Ammon's horn (tissue), 1 donor: Measurements from ENCODE around the gene INKA2.
A peak's percentile ranks its signal among the peaks of the same experiment; 100 is the strongest.

ENCODE experiments used
- DNase-seq: peaks from one replicate; pipeline ENCODE4 v3.0.0-alpha.2; 2016; ENCODE audit warnings: low spot score

The INKA2 gene

GRCh38 chr1:111739194-111739924, at the start of gene INKA2:
TSS of gene INKA2 (minus strand) at chr1:111739395. CDS start at chr1:111739242, 153 bp downstream.
- peak; percentile 89 for DNase-seq

- no peak for DNase-seq
These were observed 47.5 kb upstream of the INKA2 start for GRCh38 chr1:111786669-111787207.

DNA sequence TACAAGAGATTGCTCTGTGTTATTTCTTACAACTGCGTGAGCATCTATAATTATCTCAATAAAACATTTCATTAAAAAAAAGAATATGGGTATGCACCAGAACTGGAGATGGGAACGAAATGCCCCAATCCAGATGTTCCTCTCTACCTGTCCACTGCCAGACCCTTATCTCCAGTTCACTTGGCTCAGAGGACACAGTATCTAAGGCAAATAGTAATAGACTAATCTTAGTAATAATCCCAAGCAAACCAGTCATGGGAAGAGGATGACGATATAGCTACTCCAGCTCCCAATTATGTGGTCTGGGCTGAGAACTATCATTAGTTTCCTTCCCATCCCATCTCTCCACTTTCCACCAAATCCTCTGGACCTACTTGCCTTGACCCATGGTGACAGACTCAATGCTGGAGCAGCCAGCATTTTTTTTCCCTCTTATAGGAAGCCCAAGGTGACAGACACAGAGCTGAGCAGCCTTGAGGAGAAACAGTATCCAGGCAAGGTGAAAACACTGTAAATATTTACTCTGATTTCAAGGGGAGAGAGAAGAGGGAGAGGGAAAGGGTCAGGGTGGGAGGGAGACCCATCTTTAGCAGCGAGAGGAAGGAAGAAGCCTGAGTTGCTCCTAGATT, 45.2 kb upstream of the INKA2 start:
- DNase-seq: no peak

GRCh38 chr1:111779546-111779945, 40.4 kb upstream of the INKA2 start:
- no peak for DNase-seq

DNA sequence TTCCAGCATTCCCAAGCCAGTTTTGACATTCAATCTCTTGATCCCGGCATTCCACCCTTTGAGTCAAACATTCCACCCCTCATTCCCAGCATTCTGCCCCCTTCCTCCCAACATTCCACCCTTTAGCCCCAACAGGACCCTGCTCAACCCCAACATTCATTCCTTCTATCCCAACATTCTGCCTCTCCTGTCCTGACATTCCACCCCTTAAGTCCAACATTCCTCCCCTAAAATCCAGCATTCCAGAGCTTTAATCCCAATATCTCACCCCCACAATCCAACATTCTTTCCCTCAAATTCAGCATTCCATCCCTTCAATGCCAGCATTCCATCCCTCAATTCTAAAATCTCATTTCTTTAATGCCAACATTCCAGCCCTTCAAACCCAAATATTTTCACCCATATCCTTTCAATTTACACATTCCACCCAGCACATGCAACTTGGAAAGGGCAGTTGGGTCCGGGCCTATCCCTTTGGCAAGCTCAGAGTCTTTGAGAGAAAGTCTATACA, 39.4 kb upstream of the INKA2 start:
- DNase-seq: no peak

DNA sequence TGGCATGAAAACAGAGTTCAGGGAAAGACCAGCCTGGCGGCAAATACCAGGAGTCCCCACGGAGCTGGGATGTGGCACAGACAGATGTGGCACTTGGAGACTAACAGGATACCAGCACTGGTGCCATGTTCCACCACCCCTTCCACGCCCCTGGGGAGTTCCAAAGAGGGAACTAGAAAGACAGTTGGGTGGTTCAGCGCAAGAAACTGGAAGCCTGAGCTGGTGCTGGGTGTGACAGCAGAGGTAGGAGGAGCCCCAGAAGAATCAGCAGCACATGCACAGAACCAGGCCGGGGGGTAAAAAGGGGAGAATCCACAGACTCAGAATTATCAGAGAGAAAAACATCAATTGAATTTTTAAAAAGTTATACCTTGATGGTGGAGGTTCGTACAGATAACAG, 38.9 kb upstream of the INKA2 start:
- no peak for DNase-seq

GRCh38 chr1:111777301-111777700, 38.1 kb upstream of the INKA2 start:
- no peak for DNase-seq

GRCh38 chr1:111776861-111777260, 37.7 kb upstream of the INKA2 start:
- DNase-seq: no peak

GRCh38 chr1:111776391-111776790, 37.2 kb upstream of the INKA2 start:
- no peak for DNase-seq

DNA sequence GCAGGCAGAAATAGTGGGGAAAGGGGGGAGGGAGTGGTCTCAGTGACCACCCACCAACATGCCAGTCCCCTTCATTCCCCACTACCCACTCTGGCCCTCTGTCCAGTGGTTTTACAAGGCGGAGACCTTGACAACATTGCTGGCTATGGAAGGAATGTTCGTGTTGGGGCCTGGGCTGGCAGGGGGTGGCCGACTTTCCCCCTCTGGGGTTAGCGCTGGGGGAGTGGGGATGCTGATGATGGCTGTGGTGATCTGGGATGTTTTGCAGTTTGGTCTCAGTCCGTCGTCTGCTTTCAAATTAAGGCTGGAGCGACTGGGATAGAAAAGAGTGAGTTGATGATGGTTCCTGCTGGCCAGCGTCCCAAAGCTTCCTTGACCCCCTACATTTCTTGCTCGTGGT, 36.8 kb upstream of the INKA2 start:
- DNase-seq: no peak

GRCh38 chr1:111770916-111771315, 31.7 kb upstream of the INKA2 start:
- DNase-seq: no peak

DNA sequence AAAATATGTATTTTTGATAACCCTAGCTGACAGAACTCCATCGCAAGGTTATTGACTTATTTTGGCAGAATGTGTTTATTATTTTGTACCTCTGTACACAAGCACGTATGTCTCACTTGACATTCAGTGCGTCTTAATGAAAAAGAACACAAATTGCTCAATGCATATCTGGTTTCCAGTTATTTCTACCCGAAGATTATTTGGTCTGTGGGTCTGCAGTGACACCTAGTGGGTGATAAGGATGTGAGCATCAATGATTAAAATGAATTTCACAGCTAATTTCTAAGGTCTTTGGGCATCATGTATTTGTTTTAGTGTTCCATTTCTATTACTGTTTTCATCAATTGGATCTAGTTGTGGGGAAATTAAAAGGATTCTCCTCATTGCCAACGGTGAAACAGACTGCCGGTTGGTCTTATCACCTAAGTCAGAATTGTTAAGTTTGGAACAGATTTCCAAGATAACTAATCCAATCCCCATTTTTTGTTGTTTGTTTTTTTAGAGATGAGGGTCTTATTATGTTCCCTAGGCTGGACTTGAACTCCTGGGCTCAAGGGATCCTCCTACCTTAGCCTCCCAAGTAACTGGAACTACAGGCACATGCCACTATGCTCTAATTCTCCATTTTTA, 30.4 kb upstream of the INKA2 start:
- DNase-seq: peak; percentile 83

- DNase-seq: no peak
These were observed 29.4 kb upstream of the INKA2 start for GRCh38 chr1:111768625-111769024.

DNA sequence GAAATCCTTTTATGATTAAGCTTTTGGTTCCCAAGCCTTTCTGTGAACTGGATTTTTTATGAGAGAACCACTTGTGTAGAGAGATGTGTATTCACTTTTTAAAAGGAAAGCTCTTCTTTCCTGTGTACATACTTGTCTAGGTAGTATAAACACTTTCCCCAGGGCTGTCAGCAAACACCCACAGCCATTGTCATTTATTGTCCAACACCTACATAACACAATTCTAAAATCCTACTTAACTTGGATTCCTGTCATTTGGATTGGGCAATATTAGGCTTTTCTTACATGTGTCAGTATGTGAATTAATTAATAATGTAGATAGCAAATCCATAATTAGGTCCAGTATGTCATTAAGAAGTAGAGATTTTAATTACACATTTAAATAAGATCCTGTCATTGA, 28.8 kb upstream of the INKA2 start:
- DNase-seq: no peak

- DNase-seq: no peak
These were observed 23.1 kb upstream of the INKA2 start for GRCh38 chr1:111762332-111762731.

DNA sequence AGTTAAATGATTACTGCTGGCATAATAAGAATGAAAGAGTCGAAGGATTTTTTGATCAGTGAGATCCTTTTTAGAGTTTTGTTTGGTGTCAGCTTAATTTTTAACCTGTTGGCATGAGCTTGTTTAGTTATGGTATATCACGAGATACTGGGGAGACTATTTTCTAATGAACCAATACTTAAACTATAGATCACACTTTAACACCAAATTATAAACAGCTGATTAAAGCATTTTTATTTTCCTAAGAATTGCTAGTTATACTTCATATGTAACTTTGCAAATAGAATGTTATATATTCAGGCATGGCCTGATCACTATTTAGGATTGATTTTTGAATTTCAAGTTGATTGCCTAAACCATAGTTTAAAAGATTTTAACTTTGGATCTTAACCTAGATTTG, 22.5 kb upstream of the INKA2 start:
- DNase-seq: no peak

DNA sequence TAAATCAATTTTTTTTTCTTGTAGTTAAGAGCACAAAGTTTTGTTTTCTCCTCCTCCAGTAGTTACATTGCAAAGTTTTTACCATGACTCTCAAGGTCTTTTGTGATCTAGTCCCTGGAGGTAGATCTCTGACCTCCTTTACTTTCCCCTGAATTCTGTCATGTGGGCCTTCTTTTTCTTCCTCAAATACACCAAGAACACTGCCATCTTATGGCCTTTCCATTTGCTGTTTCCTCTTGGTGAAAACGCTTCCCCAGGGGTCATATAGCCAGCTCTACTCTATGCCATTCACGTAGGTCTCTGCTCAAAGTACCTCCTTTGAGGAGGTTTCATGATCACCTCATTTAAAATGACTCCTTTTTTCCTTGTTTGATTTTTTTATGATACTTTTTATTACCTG, 19.2 kb upstream of the INKA2 start:
- DNase-seq: no peak

DNA sequence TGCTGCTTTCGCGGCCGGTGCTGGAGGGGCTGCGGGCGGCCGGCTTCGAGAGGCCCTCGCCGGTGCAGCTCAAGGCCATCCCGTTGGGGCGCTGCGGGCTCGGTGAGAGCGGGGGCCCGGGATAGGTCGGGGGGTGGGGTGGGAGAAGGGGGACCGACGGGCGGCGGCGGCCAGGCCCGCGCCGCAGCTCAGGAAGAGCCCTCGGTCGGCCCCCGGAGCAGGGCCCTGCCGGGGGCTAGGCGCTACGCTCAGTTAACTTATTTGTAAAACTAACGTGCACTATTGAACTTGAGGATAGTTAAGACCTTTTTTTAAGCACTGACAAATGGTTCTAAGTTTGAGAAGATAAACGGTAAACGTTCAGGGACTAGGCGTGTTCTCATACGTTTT, 16.9 kb upstream of the INKA2 start:
- no peak for DNase-seq

DNA sequence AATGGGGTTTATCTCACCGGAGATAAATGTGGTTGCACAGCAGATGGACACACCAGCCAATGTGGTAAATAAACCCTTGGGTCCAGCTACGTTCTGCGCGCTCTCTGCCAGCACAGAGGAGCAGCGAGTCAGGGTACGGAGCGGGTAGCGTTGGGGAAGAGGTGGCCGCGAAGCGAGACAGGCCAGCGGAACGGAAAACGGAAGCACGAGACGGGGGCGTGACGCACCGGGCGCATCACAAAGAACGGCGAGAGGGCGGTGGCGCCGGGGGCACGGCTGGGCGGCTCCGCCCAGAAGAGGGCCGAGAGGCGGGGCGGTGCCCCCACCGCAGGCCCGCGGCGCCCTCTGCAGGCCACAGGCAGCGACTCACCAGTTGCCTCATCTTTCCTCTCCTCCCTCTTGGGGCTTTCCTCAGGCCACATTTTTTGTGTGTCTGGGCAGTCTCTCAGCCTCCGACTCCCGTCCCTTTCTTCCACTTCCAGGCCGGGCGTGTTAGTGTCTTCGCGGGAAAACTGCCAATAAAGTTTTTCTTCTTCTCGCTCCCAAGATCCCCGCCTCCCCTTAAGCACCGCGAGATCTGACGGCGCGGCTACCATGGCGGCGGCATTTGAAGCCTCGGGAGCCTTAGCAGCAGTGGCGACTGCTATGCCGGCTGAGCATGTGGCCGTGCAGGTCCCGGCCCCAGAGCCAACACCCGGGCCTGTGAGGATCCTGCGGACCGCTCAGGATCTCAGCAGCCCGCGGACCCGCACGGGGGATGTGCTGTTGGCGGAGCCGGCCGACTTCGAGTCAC, 16.3 kb upstream of the INKA2 start, which contains the start of gene DDX20:
Gene DDX20, plus strand, starts transcription at position 571 of the 793 bp plus-strand sequence. Its CDS starts 24 bp downstream, at position 595.
- DNase-seq: peak; percentile 95

DNA sequence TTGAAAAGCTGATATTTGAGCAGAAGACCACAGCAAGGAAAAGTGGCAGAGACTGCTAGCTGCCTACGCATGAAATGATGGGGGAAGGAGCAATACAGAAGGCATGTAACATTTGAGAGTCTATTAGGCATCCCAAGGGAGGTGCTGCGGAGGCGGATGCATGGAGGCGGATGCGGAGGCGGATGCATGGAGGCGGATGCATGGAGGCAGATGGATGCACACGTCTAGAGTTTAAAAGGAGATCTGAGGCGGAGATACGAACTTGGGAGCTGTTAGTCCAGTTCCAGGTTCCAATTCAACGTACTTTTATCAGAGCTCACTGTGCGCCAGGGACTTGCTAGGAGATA, 15.8 kb upstream of the INKA2 start:
- no peak for DNase-seq

DNA sequence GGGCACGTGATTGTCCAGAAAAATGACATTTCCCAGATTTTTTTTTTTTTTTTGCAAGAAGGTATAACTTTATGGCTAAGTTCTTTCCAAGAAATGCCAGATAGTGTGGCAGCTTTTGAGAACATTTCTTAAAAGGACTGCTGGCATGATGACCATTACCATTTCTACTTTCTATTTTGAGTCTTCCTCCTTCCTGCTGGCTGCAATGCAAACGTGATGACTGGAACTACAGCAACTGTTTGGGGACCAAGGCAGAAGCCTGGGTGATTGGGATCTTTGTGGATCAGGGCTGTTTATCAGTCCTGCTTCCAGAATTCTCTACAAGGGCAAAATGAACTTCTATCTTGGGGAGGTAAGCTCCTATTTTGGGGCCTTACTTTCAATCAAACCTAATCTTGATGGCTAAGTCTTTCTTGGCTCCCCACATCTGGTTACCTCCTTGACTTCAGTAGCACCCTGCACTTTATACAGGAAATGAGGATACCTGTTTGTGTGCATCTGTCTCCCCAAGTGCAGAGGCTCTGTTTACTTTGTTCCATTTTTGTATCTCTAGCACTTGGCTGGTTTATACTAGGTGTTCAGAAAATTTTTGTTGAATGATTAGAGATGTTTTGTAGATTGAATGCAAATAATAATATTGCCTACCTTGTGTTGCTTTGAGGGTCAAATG, 12.8 kb upstream of the INKA2 start:
- no peak for DNase-seq

DNA sequence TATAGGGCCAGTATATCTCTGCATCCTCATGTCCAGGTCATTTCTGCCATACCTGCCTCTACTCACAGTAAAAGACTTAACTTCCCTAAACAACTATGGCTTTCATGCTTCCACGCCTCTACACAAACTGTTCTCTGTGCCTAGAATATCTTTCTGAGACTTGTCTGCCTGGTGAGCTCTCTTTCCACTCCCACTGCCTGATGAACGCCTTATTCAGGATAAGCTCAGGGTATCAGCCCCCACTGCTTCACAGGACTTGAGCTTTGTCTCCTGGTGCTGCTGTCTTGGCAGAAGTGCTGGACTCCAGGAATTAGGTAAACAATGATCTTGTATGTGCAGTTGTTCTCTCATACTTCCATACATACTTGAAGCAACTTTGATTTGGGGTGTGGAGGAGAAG, 11.7 kb upstream of the INKA2 start:
- DNase-seq: no peak
